PC-3 (cell line): ENCODE measurements around the gene RNF212B. TPM values are rescaled to one million over a fixed set of nuclear protein-coding genes. Genes with fewer than 3 reads are reported as not detected.
"Not testable (repeated sequence)": the region's sequence is repeated elsewhere in the genome, so short reads cannot be mapped to it uniquely, and the experiment has no call there.

Experiments
- ATAC-seq: fragments of 200-7000 bp; cut with Tn5 transposase; 2 replicates; pipeline ENCODE4 v1.9.1; 2020; ENCODE audit warnings: mild to moderate bottlenecking, moderate library complexity
- BruUV-seq: library from RNA; stranded (reverse); fragments of 400-500 nt; replicated peaks from 2 replicates; lab custom pipeline; 2021; lab: Mats Ljungman, UMichigan
- CTCF ChIA-PET: fragments of 300-600 bp; sonication (Branson Sonifier 250); formaldehyde crosslinking; loops from one replicate; lab custom pipeline; 2022; ENCODE audit warnings: antibody characterized with exemption; lab: Charles Lee
- POLR2A ChIA-PET: fragments of 300-600 bp; sonication (Branson Sonifier 250); formaldehyde crosslinking; loops from one replicate; lab custom pipeline; 2022; ENCODE audit warnings: antibody characterized with exemption; ENCODE audit not compliant: unreplicated experiment; lab: Charles Lee
- DNase-seq: peaks from one replicate; pipeline ENCODE4 v3.0.0-alpha.2; 2015
- H2AFZ ChIP-seq: fragments of 300-600 bp; sonication (generic); 2 replicates; pipeline ENCODE4 v1.6.0; 2016; ENCODE audit warnings: antibody characterized with exemption, low read length
- H3F3A ChIP-seq: fragments of 300-600 bp; sonication (generic); one replicate; pipeline ENCODE4 v1.6.0; 2017; ENCODE audit warnings: antibody characterized with exemption, low read length, control low read depth, mild to moderate bottlenecking; ENCODE audit not compliant: unreplicated experiment
- H3K27ac ChIP-seq: fragments of 300-600 bp; sonication (generic); 2 replicates; pipeline ENCODE4 v1.5.1; 2016; ENCODE audit warnings: mild to moderate bottlenecking, low read length
- H3K27me3 ChIP-seq: fragments of 300-600 bp; sonication (generic); 2 replicates; pipeline ENCODE4 v1.6.1; 2016; ENCODE audit warnings: low read length, mixed read lengths
- H3K36me3 ChIP-seq: fragments of 300-600 bp; sonication (generic); 2 replicates; pipeline ENCODE4 v1.6.1; 2016; ENCODE audit warnings: low read depth, mixed run types, low read length, mixed read lengths
- H3K4me1 ChIP-seq: fragments of 300-600 bp; sonication (generic); 2 replicates; pipeline ENCODE4 v1.5.1; 2016; ENCODE audit warnings: low read length; ENCODE audit not compliant: insufficient read depth
- H3K4me2 ChIP-seq: fragments of 300-600 bp; sonication (generic); 2 replicates; pipeline ENCODE4 v1.6.0; 2016; ENCODE audit warnings: low read length
- H3K4me3 ChIP-seq: fragments of 300-600 bp; sonication (generic); 2 replicates; pipeline ENCODE4 v1.5.1; 2016; ENCODE audit warnings: mild to moderate bottlenecking, low read length, mixed read lengths
- H3K79me2 ChIP-seq: fragments of 300-600 bp; sonication (generic); 2 replicates; pipeline ENCODE4 v1.6.1; 2017; ENCODE audit warnings: low read length, mixed read lengths
- H3K9ac ChIP-seq: fragments of 300-600 bp; sonication (generic); 2 replicates; pipeline ENCODE4 v1.6.0; 2016; ENCODE audit warnings: mild to moderate bottlenecking, low read length
- H3K9me2 ChIP-seq: fragments of 300-600 bp; sonication (generic); replicated peaks from 2 replicates; pipeline ENCODE4 v1.6.1; 2016; ENCODE audit warnings: mixed run types, low read length, mixed read lengths
- H3K9me3 ChIP-seq: fragments of 300-600 bp; sonication (generic); 2 replicates; pipeline ENCODE4 v1.6.1; 2016; ENCODE audit warnings: low read length, mixed read lengths
- H4K20me1 ChIP-seq: fragments of 300-600 bp; sonication (generic); 2 replicates; pipeline ENCODE4 v1.6.1; 2016; ENCODE audit warnings: low read length, mixed read lengths
- EZH2 ChIP-seq: fragments of 300-600 bp; sonication (generic); IDR thresholded peaks from one replicate; pipeline ENCODE4 v1.6.1; 2017; ENCODE audit warnings: antibody characterized with exemption, mild to moderate bottlenecking, low read length; ENCODE audit not compliant: unreplicated experiment
- EZH2phosphoT487 ChIP-seq: fragments of 300-600 bp; sonication (generic); IDR thresholded peaks from 2 replicates; pipeline ENCODE4 v1.6.1; 2018; ENCODE audit warnings: mild to moderate bottlenecking, antibody characterized with exemption, low read length, borderline replicate concordance
- intact Hi-C: fragments of 100-400 bp; cut with micrococcal nuclease; formaldehyde crosslinking; loops from 2 replicates; pipeline ENCODE4 v1.9.0; 2023
- total RNA-seq: library from RNA; depleted of rRNA; stranded (reverse); fragments of >200 nt; gene quantifications from 2 replicates; pipeline ENCODE4 v1.2.3, GENCODE V29; 2014
- TF ChIP-seq, protein P1 (sequence below): fragments of 300-600 bp; sonication (generic); conservative IDR thresholded peaks from 2 replicates; pipeline ENCODE4 v1.5.1; 2017; ENCODE audit warnings: antibody characterized with exemption, low read depth, mild to moderate bottlenecking, low read length

The RNF212B gene
- total RNA-seq, 1 experiment from 2014 or later: not detected

DNA sequence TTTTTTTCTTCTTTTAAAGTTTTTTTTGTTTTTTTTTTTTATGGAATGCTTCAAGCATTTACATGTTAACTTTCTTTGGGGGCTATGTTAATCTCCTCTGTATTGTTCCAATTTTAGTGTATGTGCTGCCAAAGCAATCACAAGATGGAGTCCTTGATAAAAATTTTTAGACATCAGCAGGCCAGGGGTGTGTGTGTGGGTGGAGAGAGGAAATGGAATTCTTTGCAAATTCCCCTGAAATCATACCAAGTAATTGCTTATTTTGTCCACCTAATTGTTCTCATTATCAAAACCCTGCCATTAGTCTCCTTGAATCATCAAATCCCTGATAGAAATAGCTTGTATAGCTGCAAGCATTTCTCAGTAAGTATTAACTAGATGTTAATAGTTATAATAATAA, 21.7 kb downstream of the RNF212B start:
- Histone ChIP-seq H3K27ac (no peak overlapping the region), H2AFZ (no peak overlapping the region), H3K9ac (no peak overlapping the region), H3K9me2 (no peaks in the 10 kb centered on the region), H3K79me2 (no peaks in the 10 kb centered on the region), H3K4me3 (no peak overlapping the region), H3K4me1 (no peaks in the 10 kb centered on the region), H3K9me3 (no peaks in the 10 kb centered on the region), H4K20me1 (no peaks in the 10 kb centered on the region), H3K27me3 (peaks cover 25% of the 10 kb centered on the region), H3F3A (no peaks in the 10 kb centered on the region), H3K4me2 (no peak overlapping the region), H3K36me3 (no peaks in the 10 kb centered on the region)
- ATAC-seq: no peak
- BruUV-seq: no TSS peak
- ChIA-PET CTCF (no interaction called here), POLR2A (interaction anchor here (0.5 kb wide), 1 partner anchor 306 kb away, joined by 4 read pairs; no protein-coding TSS in a partner anchor)
- DNase-seq: no peak
- intact Hi-C loops: no loop called here
- TF ChIP-seq, protein P1, sequence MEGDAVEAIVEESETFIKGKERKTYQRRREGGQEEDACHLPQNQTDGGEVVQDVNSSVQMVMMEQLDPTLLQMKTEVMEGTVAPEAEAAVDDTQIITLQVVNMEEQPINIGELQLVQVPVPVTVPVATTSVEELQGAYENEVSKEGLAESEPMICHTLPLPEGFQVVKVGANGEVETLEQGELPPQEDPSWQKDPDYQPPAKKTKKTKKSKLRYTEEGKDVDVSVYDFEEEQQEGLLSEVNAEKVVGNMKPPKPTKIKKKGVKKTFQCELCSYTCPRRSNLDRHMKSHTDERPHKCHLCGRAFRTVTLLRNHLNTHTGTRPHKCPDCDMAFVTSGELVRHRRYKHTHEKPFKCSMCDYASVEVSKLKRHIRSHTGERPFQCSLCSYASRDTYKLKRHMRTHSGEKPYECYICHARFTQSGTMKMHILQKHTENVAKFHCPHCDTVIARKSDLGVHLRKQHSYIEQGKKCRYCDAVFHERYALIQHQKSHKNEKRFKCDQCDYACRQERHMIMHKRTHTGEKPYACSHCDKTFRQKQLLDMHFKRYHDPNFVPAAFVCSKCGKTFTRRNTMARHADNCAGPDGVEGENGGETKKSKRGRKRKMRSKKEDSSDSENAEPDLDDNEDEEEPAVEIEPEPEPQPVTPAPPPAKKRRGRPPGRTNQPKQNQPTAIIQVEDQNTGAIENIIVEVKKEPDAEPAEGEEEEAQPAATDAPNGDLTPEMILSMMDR: no peak
- TF ChIP-seq EZH2phosphoT487 (no peak), EZH2 (no peak)

GRCh38 chr14:23260849-23261248, 23.1 kb downstream of the RNF212B start:
- H3K9me2 ChIP-seq, H3K9ac ChIP-seq, H2AFZ ChIP-seq, BruUV-seq, intact Hi-C loops, H3K36me3 ChIP-seq, POLR2A ChIA-PET, H3K4me3 ChIP-seq, H3K4me1 ChIP-seq, ATAC-seq, H3K4me2 ChIP-seq, CTCF ChIA-PET, H3K9me3 ChIP-seq, H3K79me2 ChIP-seq, H3F3A ChIP-seq, H4K20me1 ChIP-seq, H3K27ac ChIP-seq, DNase-seq: not testable (repeated sequence)
- peaks cover 22% of the 10 kb centered on the region for H3K27me3 ChIP-seq

DNA sequence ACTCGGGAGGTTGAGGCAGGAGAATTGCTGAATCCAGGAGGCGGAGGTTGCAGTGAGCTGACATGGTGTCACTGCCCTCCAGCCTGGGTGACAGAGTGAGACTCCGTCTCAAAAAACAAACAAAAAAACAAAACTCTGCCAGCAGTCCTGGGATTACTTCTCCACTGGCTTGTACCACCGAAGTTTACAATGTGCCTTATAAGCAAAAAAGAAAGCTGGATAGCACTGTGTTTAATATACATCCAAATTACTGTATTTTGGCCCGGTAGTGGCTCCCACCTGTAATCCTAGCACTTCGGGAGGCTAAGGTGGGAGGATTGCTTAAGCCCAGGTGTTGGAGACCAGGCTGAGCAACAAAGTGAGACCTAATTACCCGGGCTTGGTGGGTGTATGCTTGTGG, 31.5 kb downstream of the RNF212B start:
- Histone ChIP-seq H4K20me1 (no peaks in the 10 kb centered on the region), H3K9ac (no peak overlapping the region), H3K79me2 (no peaks in the 10 kb centered on the region), H3K4me1 (no peaks in the 10 kb centered on the region), H3K9me3 (no peaks in the 10 kb centered on the region), H3F3A (no peaks in the 10 kb centered on the region), H2AFZ (no peak overlapping the region), H3K4me3 (no peak overlapping the region), H3K4me2 (no peak overlapping the region), H3K36me3 (no peaks in the 10 kb centered on the region), H3K9me2 (no peaks in the 10 kb centered on the region), H3K27ac (no peak overlapping the region), H3K27me3 (0 out of 2 replicates have a peak, but pooled peaks cover 3% of the 10 kb centered on the region)
- ATAC-seq (no peak), DNase-seq (no peak)
- POLR2A ChIA-PET: no interaction called here
- intact Hi-C loops: no loop called here
- CTCF ChIA-PET: no interaction called here
- no peak for TF ChIP-seq EZH2phosphoT487
- no peak for TF ChIP-seq EZH2
- TF ChIP-seq, protein P1: no peak
- BruUV-seq: no TSS peak
